ENCODE data around the gene LIFR. TPM values are rescaled to one million over a fixed set of nuclear protein-coding genes. Genes with fewer than 3 reads are reported as not detected.
A peak's percentile ranks its signal among the peaks of the same experiment; 100 is the strongest.

Gene LIFR
- total and polyA plus RNA-seq, 11 donors = 12.6 to 66.8 (median 38.5) TPM

GRCh38 chr5:38598994-38599617 lies 42.7 kb upstream of the LIFR start:
- no peak for DNase-seq
- no peak overlapping the region for H3K4me3 ChIP-seq
- no peaks in the 10 kb centered on the region for H3K9me3 ChIP-seq
- no peak for TF ChIP-seq POLR2A (IDR thresholded peaks at IDR 0.05)
- no peak for TF ChIP-seq CTCF (IDR thresholded peaks at IDR 0.05)
- peaks cover 3 to 59% (median 34%) of the 10 kb centered on the region in 12 donors for H3K4me1 ChIP-seq
- ATAC-seq = no peak
- no peaks in the 10 kb centered on the region for H3K27me3 ChIP-seq
- H3K36me3 ChIP-seq = no peaks in the 10 kb centered on the region
- H3K27ac ChIP-seq = peak overlapping the region in 1 of 12 donors; percentile 32
- 94 to 98% (median 96%) methylated on average over 2 of the region's 2 CpGs for WGBS, 4 donors
- intact Hi-C loops (cut with DNase I) = loop anchor here in 2 of 10 donors (5.0 to 10.0 kb wide), 2 partner anchors 53 to 66 kb away; no protein-coding TSS in a partner anchor

- ATAC-seq (no peak), DNase-seq (no peak)
- Histone ChIP-seq H3K9me3 (no peaks in the 10 kb centered on the region), H3K27ac (no peak overlapping the region), H3K27me3 (no peaks in the 10 kb centered on the region), H3K36me3 (no peaks in the 10 kb centered on the region), H3K4me1 (peaks cover 3 to 59% (median 34%) of the 10 kb centered on the region in 12 donors), H3K4me3 (no peak overlapping the region)
- WGBS, 4 donors = 81 to 90% (median 87%) methylated on average over 8 of the region's 8 CpGs
- TF ChIP-seq CTCF (IDR thresholded peaks at IDR 0.05) = no peak
- TF ChIP-seq POLR2A (IDR thresholded peaks at IDR 0.05) = no peak
- intact Hi-C loops (cut with DNase I) = loop anchor here in 2 of 10 donors (5.0 to 10.0 kb wide), 2 partner anchors 54 to 66 kb away; no protein-coding TSS in a partner anchor
These were observed 42.0 kb upstream of the LIFR start for GRCh38 chr5:38598296-38598993.

- Histone ChIP-seq H3K36me3 (no peaks in the 10 kb centered on the region), H3K27me3 (no peaks in the 10 kb centered on the region), H3K9me3 (no peaks in the 10 kb centered on the region), H3K27ac (peak overlapping the region in 2 of 12 donors; percentile 6 to 43), H3K4me1 (peaks cover 3 to 54% (median 29%) of the 10 kb centered on the region in 12 donors), H3K4me3 (no peak overlapping the region)
- peak in 2 of 4 donors; percentile 13 to 39 for ATAC-seq
- WGBS, 4 donors = 35 to 70% (median 69%) methylated on average over 2 of the region's 2 CpGs
- no peak for TF ChIP-seq POLR2A (IDR thresholded peaks at IDR 0.05)
- TF ChIP-seq CTCF (IDR thresholded peaks at IDR 0.05) = no peak
- intact Hi-C loops (cut with DNase I) = loop anchor here in 2 of 10 donors (5.0 to 10.0 kb wide), 2 partner anchors 55 to 68 kb away; no protein-coding TSS in a partner anchor
- no peak for DNase-seq
These were observed 40.5 kb upstream of the LIFR start for GRCh38 chr5:38596981-38597380.

- ATAC-seq = no peak
- Histone ChIP-seq H3K9me3 (no peaks in the 10 kb centered on the region), H3K27me3 (no peaks in the 10 kb centered on the region), H3K4me3 (peak overlapping the region in 1 of 12 donors; percentile 20), H3K36me3 (no peaks in the 10 kb centered on the region), H3K4me1 (peaks cover 0 to 51% (median 19%) of the 10 kb centered on the region in 12 donors), H3K27ac (peak overlapping the region in 1 of 12 donors; percentile 9)
- intact Hi-C loops (cut with DNase I) = loop anchor here in 2 of 10 donors (5.0 to 10.0 kb wide), 2 partner anchors 57 to 70 kb away; no protein-coding TSS in a partner anchor
- TF ChIP-seq CTCF (IDR thresholded peaks at IDR 0.05) = no peak
- no peak for TF ChIP-seq POLR2A (IDR thresholded peaks at IDR 0.05)
- 56 to 75% (median 67%) methylated on average over 5 of the region's 5 CpGs for WGBS, 4 donors
- DNase-seq = no peak
These were observed 38.8 kb upstream of the LIFR start for GRCh38 chr5:38595132-38595745.

All from heart left ventricle (tissue), 16 donors.